Measurements from ENCODE around the gene ACTR3. TPM values are rescaled to one million over a fixed set of nuclear protein-coding genes. Genes with fewer than 3 reads are reported as not detected.

ACTR3 gene
- total and polyA plus RNA-seq, 2 experiments from 2014 or later: 63.7 to 137 TPM

DNA sequence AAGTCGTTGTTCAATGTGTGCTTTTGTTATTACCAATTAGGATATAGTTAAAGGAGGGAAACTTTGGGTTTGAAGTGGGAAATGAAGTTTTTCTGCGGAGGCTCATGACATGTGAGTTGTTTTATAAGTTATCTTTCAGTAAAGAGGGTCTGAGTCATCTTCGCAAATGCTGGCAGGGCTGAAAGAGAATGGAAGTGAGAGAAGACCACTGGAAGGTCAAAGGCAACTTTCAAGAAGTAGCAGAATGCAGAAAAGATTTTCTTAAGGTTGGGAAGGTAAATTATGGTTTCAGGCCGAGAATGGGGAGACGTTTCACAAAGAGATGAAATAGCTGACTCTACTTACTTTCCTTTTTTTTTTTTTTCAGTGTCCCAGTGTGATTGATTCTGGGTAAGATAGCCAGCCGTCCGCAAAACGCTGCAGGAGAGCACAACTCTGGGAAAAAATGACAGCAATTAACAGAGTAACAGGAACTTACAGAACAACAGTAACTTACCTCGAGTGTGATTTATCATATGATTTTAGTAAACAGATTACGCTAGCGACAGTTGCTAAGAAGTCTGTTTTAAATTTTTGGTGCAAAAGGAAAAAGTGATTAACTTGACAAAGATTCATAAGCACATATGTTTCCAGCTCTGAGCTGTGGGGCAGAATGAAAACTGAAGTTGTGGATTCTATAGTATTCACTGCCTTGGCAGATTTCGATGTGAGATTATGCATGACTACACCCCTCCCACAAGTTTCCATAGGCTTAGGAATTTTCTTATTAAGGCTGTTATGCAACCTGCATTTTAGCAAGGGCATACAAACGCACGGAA, 46.8 kb upstream of the ACTR3 start:
- no peak for DNase-seq (ENCODE audit: low spot score)
- Mint-ChIP-seq H3K4me3 (no peak overlapping the region), H3K27me3 (ENCODE audit: insufficient read depth, low read depth, poor library complexity) (no peaks in the 10 kb centered on the region)

More for the DNA sequence above, 46.8 kb upstream of the ACTR3 start:
- no peaks in the 10 kb centered on the region for H3K79me2 ChIP-seq (replicated peaks; ENCODE audit: insufficient read depth)
- no peak overlapping the region for H3K27ac ChIP-seq (ENCODE audit: low read depth)
- Mint-ChIP-seq H3K4me1 (peaks cover 12% of the 10 kb centered on the region), H3K36me3 (ENCODE audit: low read depth) (peaks cover 3% of the 10 kb centered on the region; the same call in 1 of the 3 replicates), H3K9me3 (peaks cover 16% of the 10 kb centered on the region), H3K27ac (no peak overlapping the region)
- no peak overlapping the region for H3K4me2 ChIP-seq
- H4K20me1 ChIP-seq (replicated peaks; ENCODE audit: insufficient read depth): no peaks in the 10 kb centered on the region
- TF ChIP-seq CREB1 (CRISPR knock-in tag; IDR thresholded peaks at IDR 0.05; ENCODE audit: low read depth) (no peak), STAT1 (IDR thresholded peaks at IDR 0.05; ENCODE audit: unreplicated experiment) (no peak), ZNF331 (CRISPR knock-in tag; IDR thresholded peaks at IDR 0.05; ENCODE audit: low read depth) (no peak), EZH2phosphoT487 (IDR thresholded peaks at IDR 0.05; ENCODE audit: unreplicated experiment) (no peak), JUNB (IDR thresholded peaks at IDR 0.05; ENCODE audit: unreplicated experiment) (no peak), EZH2 (IDR thresholded peaks at IDR 0.05; ENCODE audit: low read depth, unreplicated experiment) (no peak), NANOG (IDR thresholded peaks at IDR 0.05; ENCODE audit: borderline replicate concordance) (no peak), POLR2AphosphoS5 (IDR thresholded peaks at IDR 0.05; ENCODE audit: low read depth) (no peak)
- TF ChIP-seq, protein P1, sequence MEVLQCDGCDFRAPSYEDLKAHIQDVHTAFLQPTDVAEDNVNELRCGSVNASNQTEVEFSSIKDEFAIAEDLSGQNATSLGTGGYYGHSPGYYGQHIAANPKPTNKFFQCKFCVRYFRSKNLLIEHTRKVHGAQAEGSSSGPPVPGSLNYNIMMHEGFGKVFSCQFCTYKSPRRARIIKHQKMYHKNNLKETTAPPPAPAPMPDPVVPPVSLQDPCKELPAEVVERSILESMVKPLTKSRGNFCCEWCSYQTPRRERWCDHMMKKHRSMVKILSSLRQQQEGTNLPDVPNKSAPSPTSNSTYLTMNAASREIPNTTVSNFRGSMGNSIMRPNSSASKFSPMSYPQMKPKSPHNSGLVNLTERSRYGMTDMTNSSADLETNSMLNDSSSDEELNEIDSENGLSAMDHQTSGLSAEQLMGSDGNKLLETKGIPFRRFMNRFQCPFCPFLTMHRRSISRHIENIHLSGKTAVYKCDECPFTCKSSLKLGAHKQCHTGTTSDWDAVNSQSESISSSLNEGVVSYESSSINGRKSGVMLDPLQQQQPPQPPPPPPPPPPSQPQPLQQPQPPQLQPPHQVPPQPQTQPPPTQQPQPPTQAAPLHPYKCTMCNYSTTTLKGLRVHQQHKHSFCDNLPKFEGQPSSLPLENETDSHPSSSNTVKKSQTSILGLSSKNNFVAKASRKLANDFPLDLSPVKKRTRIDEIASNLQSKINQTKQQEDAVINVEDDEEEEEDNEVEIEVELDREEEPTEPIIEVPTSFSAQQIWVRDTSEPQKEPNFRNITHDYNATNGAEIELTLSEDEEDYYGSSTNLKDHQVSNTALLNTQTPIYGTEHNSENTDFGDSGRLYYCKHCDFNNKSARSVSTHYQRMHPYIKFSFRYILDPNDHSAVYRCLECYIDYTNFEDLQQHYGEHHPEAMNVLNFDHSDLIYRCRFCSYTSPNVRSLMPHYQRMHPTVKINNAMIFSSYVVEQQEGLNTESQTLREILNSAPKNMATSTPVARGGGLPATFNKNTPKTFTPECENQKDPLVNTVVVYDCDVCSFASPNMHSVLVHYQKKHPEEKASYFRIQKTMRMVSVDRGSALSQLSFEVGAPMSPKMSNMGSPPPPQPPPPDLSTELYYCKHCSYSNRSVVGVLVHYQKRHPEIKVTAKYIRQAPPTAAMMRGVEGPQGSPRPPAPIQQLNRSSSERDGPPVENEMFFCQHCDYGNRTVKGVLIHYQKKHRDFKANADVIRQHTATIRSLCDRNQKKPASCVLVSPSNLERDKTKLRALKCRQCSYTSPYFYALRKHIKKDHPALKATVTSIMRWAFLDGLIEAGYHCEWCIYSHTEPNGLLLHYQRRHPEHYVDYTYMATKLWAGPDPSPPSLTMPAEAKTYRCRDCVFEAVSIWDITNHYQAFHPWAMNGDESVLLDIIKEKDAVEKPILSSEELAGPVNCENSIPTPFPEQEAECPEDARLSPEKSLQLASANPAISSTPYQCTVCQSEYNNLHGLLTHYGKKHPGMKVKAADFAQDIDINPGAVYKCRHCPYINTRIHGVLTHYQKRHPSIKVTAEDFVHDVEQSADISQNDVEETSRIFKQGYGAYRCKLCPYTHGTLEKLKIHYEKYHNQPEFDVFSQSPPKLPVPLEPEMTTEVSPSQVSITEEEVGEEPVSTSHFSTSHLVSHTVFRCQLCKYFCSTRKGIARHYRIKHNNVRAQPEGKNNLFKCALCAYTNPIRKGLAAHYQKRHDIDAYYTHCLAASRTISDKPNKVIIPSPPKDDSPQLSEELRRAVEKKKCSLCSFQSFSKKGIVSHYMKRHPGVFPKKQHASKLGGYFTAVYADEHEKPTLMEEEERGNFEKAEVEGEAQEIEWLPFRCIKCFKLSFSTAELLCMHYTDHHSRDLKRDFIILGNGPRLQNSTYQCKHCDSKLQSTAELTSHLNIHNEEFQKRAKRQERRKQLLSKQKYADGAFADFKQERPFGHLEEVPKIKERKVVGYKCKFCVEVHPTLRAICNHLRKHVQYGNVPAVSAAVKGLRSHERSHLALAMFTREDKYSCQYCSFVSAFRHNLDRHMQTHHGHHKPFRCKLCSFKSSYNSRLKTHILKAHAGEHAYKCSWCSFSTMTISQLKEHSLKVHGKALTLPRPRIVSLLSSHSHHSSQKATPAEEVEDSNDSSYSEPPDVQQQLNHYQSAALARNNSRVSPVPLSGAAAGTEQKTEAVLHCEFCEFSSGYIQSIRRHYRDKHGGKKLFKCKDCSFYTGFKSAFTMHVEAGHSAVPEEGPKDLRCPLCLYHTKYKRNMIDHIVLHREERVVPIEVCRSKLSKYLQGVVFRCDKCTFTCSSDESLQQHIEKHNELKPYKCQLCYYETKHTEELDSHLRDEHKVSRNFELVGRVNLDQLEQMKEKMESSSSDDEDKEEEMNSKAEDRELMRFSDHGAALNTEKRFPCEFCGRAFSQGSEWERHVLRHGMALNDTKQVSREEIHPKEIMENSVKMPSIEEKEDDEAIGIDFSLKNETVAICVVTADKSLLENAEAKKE (CRISPR knock-in tag; IDR thresholded peaks at IDR 0.05): no peak
- TF ChIP-seq, protein P2, sequence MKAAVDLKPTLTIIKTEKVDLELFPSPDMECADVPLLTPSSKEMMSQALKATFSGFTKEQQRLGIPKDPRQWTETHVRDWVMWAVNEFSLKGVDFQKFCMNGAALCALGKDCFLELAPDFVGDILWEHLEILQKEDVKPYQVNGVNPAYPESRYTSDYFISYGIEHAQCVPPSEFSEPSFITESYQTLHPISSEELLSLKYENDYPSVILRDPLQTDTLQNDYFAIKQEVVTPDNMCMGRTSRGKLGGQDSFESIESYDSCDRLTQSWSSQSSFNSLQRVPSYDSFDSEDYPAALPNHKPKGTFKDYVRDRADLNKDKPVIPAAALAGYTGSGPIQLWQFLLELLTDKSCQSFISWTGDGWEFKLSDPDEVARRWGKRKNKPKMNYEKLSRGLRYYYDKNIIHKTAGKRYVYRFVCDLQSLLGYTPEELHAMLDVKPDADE (IDR thresholded peaks at IDR 0.05): no peak
- TF ChIP-seq, protein P3, sequence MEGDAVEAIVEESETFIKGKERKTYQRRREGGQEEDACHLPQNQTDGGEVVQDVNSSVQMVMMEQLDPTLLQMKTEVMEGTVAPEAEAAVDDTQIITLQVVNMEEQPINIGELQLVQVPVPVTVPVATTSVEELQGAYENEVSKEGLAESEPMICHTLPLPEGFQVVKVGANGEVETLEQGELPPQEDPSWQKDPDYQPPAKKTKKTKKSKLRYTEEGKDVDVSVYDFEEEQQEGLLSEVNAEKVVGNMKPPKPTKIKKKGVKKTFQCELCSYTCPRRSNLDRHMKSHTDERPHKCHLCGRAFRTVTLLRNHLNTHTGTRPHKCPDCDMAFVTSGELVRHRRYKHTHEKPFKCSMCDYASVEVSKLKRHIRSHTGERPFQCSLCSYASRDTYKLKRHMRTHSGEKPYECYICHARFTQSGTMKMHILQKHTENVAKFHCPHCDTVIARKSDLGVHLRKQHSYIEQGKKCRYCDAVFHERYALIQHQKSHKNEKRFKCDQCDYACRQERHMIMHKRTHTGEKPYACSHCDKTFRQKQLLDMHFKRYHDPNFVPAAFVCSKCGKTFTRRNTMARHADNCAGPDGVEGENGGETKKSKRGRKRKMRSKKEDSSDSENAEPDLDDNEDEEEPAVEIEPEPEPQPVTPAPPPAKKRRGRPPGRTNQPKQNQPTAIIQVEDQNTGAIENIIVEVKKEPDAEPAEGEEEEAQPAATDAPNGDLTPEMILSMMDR (conservative IDR thresholded peaks at IDR 0.05; ENCODE audit: low read depth in 2 of 2): no peak
- TF ChIP-seq, protein P4, sequence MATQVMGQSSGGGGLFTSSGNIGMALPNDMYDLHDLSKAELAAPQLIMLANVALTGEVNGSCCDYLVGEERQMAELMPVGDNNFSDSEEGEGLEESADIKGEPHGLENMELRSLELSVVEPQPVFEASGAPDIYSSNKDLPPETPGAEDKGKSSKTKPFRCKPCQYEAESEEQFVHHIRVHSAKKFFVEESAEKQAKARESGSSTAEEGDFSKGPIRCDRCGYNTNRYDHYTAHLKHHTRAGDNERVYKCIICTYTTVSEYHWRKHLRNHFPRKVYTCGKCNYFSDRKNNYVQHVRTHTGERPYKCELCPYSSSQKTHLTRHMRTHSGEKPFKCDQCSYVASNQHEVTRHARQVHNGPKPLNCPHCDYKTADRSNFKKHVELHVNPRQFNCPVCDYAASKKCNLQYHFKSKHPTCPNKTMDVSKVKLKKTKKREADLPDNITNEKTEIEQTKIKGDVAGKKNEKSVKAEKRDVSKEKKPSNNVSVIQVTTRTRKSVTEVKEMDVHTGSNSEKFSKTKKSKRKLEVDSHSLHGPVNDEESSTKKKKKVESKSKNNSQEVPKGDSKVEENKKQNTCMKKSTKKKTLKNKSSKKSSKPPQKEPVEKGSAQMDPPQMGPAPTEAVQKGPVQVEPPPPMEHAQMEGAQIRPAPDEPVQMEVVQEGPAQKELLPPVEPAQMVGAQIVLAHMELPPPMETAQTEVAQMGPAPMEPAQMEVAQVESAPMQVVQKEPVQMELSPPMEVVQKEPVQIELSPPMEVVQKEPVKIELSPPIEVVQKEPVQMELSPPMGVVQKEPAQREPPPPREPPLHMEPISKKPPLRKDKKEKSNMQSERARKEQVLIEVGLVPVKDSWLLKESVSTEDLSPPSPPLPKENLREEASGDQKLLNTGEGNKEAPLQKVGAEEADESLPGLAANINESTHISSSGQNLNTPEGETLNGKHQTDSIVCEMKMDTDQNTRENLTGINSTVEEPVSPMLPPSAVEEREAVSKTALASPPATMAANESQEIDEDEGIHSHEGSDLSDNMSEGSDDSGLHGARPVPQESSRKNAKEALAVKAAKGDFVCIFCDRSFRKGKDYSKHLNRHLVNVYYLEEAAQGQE (IDR thresholded peaks at IDR 0.05; ENCODE audit: unreplicated experiment): no peak
- no peaks in the 10 kb centered on the region for H3K36me3 ChIP-seq (ENCODE audit: insufficient read depth)
- no peak overlapping the region for H2AFZ ChIP-seq
- 0 out of 2 replicates have a peak, but pooled peaks cover 6% of the 10 kb centered on the region for H3K9me2 ChIP-seq (ENCODE audit: insufficient read depth)
- no peaks in the 10 kb centered on the region for H3K27me3 ChIP-seq (ENCODE audit: insufficient read depth)
- no peak overlapping the region for H3K4me3 ChIP-seq
- no peak for ATAC-seq
- peaks cover 15% of the 10 kb centered on the region; the same call in 1 of the 2 replicates for H3K4me1 ChIP-seq (ENCODE audit: insufficient read depth)
- H3F3A ChIP-seq (replicated peaks; ENCODE audit: low read depth): no peaks in the 10 kb centered on the region

All from GM23338 (cell line).